ENCODE results near the gene CNTNAP4.

CNTNAP4 gene

DNA sequence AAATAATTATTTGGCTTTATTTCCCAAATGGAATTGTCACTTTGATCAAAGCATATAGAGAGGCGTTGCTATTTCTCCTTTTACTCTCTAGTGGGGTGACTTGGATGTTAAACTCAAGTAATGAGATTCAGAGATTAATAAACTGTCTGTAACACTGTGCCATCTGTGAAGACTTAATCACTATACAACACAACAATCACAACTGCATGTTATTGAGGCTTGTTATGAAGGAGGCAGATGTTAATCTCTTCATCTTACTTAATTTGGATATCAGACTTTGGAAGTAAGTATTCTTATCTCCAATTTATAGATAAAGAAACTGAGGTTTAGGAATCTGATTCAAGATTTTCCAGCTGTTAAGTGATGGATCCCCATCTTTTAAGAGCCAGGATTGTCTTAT, 132.5 kb downstream of the CNTNAP4 start:
- DNase-seq, result no peak

GRCh38 chr16:76421571-76421970, 144.4 kb downstream of the CNTNAP4 start:
- no peak for DNase-seq

GRCh38 chr16:76428858-76429257, 151.7 kb downstream of the CNTNAP4 start:
- no peak for DNase-seq

GRCh38 chr16:76441391-76441790, 164.2 kb downstream of the CNTNAP4 start:
- no peak for DNase-seq

DNA sequence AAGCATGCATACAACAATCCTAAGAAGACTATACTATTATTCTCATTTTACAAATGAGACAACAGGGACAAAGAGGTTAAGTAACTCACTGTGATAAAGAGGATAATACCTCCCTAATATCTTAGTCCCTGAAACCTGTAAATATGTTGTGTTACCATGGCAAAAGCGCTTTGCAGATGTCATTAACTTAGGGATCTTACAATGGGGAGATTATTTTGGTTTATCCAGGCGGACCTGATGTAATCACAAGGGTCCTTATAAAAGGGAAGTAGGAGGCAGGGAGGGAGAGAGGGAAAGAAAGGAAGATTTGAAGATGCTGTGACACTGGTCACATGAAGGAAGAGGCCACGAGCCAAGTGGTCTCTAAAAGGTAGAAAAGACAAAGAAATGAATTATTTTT, 164.7 kb downstream of the CNTNAP4 start:
- no peak for DNase-seq

DNA sequence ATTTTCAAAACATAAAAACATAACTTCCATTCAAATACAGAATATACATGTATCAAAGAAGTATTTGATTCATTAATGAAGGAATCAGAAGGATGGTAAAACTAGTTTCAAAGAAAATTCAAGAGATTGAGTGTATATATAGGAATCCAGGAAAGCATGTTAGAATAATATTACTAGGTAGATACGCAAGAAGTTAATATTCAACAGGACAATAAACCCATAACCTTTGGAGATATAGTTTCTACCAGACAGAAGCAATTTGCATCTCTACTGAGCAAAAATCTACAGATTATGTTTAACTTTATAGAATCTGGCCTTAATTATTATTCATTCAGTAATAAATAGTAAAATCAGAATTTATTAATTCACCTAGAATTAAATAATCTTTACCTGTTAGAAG, 166.8 kb downstream of the CNTNAP4 start:
- DNase-seq, result no peak

GRCh38 chr16:76444832-76445231, 167.6 kb downstream of the CNTNAP4 start:
- no peak for DNase-seq

GRCh38 chr16:76445815-76446214, 168.6 kb downstream of the CNTNAP4 start:
- DNase-seq, result no peak

DNA sequence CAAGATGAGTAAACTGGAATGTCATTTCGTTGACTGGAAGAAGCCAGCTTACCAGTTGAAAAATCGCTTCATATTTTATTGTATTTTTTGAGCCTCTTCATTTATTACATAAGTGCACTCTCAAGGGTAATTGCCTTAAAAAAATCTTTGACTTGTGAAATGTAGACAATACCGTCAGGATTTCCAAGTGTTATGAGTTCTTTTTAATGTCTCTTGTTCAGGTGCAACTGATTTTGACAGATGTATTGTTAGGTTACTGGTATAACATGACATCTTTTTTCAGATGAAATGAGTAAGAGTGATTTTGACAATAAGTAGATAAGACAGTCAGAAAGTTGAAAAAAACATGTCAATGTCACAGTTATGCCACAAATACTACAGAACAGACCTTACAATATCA, 169.1 kb downstream of the CNTNAP4 start:
- no peak for DNase-seq

DNA sequence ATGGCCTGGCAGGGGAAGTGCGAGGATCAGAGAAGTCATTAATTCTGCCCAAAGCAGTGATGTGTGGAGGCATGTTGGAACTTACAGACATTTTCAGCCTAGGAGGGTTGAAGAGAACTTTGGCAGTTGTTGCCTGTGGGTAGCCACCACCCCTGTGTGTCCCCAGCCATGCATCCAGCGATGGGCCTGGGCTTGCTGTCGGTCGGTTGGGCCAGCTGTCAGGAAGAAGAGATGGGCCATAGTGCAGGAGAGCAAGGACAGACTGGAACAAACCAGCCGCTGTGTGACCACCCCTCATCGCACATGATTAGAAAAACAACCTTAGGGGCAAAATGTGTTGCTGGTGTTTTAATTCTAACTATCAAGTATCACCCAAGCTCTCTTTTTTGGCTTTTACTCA, 173.7 kb downstream of the CNTNAP4 start:
- DNase-seq, result no peak

DNA sequence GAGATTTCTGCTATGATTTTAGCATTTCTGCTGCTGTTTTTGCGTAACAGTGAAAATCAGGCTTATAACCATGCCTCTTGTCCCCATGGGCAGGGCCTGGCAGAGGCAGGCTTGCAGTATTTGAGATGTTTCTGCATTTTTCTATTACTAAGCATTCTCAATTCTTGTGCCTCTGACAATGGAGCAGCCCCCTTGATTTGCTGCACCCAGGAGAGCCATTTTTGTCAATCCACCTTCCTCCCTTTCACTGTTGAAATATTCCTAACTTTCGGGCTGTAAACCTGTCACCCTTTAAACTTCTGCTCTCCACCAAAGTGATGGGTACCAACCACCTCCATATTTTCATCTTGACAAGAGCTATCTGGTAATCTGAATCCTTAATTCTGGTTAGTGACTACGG, 178.1 kb downstream of the CNTNAP4 start:
- DNase-seq, result no peak

DNA sequence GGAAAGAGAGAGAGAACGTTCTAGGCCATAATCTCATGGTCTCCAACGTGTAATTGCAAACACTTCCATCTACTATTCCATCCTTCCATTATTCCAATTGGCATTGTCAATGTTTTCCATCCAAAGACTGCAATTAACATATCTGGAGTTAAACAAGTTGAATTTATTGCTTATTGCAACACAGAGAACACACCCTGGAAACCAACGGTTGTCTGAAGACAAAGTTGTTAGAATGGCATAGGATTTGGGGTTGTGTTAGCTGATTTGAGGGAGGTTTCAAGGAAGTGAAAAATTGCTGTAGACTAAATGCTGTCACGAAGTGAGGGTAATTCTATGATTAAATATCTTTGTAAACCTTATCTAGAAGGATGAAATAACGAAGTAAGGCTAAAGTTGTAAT, 178.8 kb downstream of the CNTNAP4 start:
- DNase-seq, result no peak

DNA sequence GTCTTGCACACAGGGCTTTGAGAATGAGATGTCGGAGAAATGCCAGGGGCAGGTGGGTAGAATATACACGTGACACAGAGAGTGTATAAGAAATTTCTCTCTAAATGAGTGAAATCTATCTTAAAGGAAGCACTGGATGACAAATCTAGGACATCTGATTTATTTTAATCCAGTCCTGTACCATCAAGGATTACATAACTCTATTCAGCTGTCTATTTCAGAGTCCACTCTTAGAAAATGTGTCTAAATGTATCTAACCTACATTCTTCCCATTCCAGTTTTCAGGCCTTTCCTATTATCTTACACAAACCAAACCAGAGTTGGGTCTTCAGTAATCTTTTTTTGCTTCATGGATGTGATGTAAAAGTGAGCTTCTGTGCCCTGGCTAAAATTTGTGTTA, 181.9 kb downstream of the CNTNAP4 start:
- DNase-seq, result no peak

DNA sequence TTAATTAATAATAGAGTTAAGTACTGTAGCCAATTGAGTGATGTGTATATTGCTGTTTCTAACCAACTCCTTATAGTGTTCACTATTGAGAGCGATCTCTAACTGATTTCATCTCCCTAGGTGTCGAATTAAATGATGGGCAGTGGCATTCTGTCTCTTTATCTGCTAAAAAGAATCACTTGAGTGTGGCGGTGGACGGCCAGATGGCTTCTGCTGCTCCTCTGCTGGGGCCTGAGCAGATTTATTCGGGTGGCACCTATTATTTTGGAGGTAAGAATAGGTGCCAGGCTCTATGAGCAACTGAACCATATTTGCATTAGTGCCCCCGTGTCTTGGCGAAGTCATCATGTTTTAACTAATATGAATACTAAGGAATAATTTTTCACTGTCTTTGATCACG, 184.6 kb downstream of the CNTNAP4 start:
- no peak for DNase-seq

- DNase-seq, result no peak
Observed at GRCh38 chr16:76464955-76465620, 187.9 kb downstream of the CNTNAP4 start.

DNA sequence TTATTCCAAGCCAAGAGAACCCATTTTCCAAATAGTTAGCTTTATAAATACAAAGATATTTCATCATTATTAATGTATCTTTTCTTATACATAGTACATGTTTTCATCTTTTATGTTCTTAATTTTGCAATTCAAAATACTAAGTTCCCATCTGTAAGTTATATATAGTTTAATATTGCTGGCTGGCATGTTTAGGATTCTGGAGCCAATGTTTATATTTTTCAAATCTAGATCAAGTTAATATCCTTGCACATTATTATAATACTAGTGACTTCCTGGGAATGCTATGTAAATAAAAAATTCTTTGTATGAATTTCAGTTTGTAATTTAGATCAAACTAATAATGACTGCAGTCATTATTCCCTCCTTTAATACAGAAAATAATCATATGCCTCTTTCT, 189.7 kb downstream of the CNTNAP4 start:
- DNase-seq, result no peak

GRCh38 chr16:76474048-76474447, 196.8 kb downstream of the CNTNAP4 start:
- no peak for DNase-seq

GRCh38 chr16:76478105-76478504, 200.9 kb downstream of the CNTNAP4 start:
- no peak for DNase-seq

GRCh38 chr16:76483307-76483909, 206.2 kb downstream of the CNTNAP4 start:
- no peak for DNase-seq

GRCh38 chr16:76484020-76484419, 206.8 kb downstream of the CNTNAP4 start:
- no peak for DNase-seq

GRCh38 chr16:76486740-76487139, 209.5 kb downstream of the CNTNAP4 start:
- no peak for DNase-seq

DNA sequence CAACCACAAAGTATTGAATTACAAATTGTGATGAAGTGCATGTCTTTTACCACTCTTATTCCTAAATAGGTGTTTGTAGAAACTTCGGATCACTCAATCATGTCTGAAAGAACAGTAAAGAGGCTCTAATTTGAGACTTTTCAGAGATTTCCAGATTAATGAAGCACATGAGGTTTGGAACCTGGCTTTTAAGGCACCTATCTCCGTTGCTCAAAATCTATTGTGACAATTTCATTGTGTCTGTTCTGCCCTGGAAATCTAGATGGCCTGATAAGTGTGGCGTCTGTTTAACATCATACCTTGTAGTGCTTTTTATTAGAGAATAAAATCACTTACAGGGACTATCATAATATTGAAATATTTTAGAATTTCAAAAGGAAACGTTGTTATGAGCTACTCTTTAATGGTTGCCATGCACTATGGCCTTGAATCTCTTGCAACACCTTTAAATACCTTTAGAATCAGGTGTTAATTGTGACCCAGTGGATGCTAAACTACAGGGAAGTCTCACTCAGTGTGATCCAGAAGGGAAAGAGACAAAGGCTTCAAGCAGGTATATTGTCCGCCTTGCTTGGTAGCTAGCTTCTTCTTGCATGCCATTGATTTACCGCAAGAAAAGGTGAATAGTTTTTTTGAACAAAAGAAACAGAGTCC, 210.3 kb downstream of the CNTNAP4 start:
- DNase-seq, result no peak

GRCh38 chr16:76488065-76488417, 210.8 kb downstream of the CNTNAP4 start:
- DNase-seq, result no peak

- no peak for DNase-seq
Observed at GRCh38 chr16:76490036-76490639, 212.9 kb downstream of the CNTNAP4 start.

All from activated T-cell treated with anti-CD3 and anti-CD28 coated beads, Interleukin-2, amount 50 U/mL, for 48 hours (primary cell).